HepG2 (cell line): ENCODE measurements around the gene CCDC93. TPM values are rescaled to one million over a fixed set of nuclear protein-coding genes. Genes with fewer than 3 reads are reported as not detected.

ENCODE experiments used
- ATAC-seq: fragments of 200-7000 bp; cut with Tn5 transposase; 3 replicates; pipeline ENCODE4 v1.9.1; 2020; ENCODE audit warnings: mild to moderate bottlenecking, moderate library complexity
- BruUV-seq: library from RNA; stranded (reverse); fragments of 400-500 nt; replicated peaks from 2 replicates; lab custom pipeline; 2021; lab: Mats Ljungman, UMichigan
- CTCF ChIA-PET: fragments of 300-600 bp; formaldehyde crosslinking; extraction: SDS; loops from one replicate; lab custom pipeline; 2021; ENCODE audit warnings: low total read pairs, inconsistent platforms, low intra/inter-chr PET ratio; lab: Yijun Ruan, JAX
- POLR2A ChIA-PET: fragments of 350-600 bp; sonication (Branson Sonifier 250); formaldehyde crosslinking; loops from one replicate; lab custom pipeline; 2020; ENCODE audit warnings: antibody characterized with exemption, inconsistent platforms; lab: Yijun Ruan, JAX
- DNase-seq: peaks from one replicate; pipeline ENCODE4 v3.0.0-alpha.2; 2015; ENCODE audit warnings: low spot score
- FAIRE-seq: peaks from 3 replicates; lab custom pipeline; 2011; peaks lifted over from hg19 to GRCh38; lab: Jason Lieb, UNC
- H2AFZ ChIP-seq: one replicate; pipeline ENCODE4 v1.6.1; 2011; ENCODE audit warnings: low read length, inconsistent platforms
- H3K27ac ChIP-seq: fragments of 300-600 bp; 3 replicates; pipeline ENCODE4 v1.8.0; 2011; ENCODE audit warnings: mixed run types, mild to moderate bottlenecking, mixed read lengths, low read length, inconsistent platforms; ENCODE audit not compliant: insufficient read depth; ENCODE audit errors: extremely low read length
- H3K27me3 ChIP-seq, 2 experiments: fragments of 200-600 bp in 1 of 2; 2 replicates in 1 of 2; 3 replicates in 1 of 2; pipeline versions ENCODE4 v1.6.0 to v1.8.0; 2011; ENCODE audit warnings: low read length in 2 of 2, mild to moderate bottlenecking in 2 of 2, moderate library complexity in 2 of 2, inconsistent platforms in 1 of 2; ENCODE audit not compliant: insufficient read depth in 2 of 2, control insufficient read depth in 1 of 2
- H3K36me3 ChIP-seq, 2 experiments: fragments of 200-600 bp in 1 of 2; replicated peaks in 1 of 2; 2 replicates in 1 of 2; 3 replicates in 1 of 2; pipeline versions ENCODE4 v1.5.1 to v1.8.0; 2011; ENCODE audit warnings: low read length in 2 of 2, inconsistent platforms in 1 of 2; ENCODE audit not compliant: insufficient read depth in 2 of 2, control insufficient read depth in 1 of 2
- H3K4me1 ChIP-seq: 2 replicates; pipeline ENCODE4 v1.5.1; 2012; ENCODE audit warnings: low read length, inconsistent platforms; ENCODE audit not compliant: insufficient read depth
- H3K4me2 ChIP-seq: 2 replicates; pipeline ENCODE4 v1.6.0; 2011; ENCODE audit warnings: low read depth, low read length, inconsistent platforms
- H3K4me3 ChIP-seq, 3 experiments: fragments of 200-600 bp in 1 of 3; sonication (generic), shearing (Covaris generic) in 1 of 3; replicated peaks in 1 of 3; 2 replicates each; pipeline ENCODE4 v1.5.1; 2011 to 2016; ENCODE audit warnings: low read length in 3 of 3, inconsistent platforms in 2 of 3, low read depth in 2 of 3, mild to moderate bottlenecking in 2 of 3, control low read depth in 1 of 3, mixed read lengths in 1 of 3; ENCODE audit not compliant: insufficient read depth in 1 of 3
- H3K79me2 ChIP-seq: one replicate; pipeline ENCODE4 v1.6.1; 2011; ENCODE audit warnings: low read length, inconsistent platforms; ENCODE audit not compliant: insufficient read depth
- H3K9ac ChIP-seq: 2 replicates; pipeline ENCODE4 v1.6.0; 2011; ENCODE audit warnings: mild to moderate bottlenecking, low read depth, low read length, inconsistent platforms; ENCODE audit not compliant: insufficient read depth
- H3K9me3 ChIP-seq: 2 replicates; pipeline ENCODE4 v1.5.1; 2012; ENCODE audit warnings: mild to moderate bottlenecking, low read length
- H4K20me1 ChIP-seq: 2 replicates; pipeline ENCODE4 v1.6.0; 2011; ENCODE audit warnings: inconsistent platforms, mild to moderate bottlenecking, low read length, moderate library complexity; ENCODE audit not compliant: insufficient read depth
- ADNP ChIP-seq: sonication (generic); formaldehyde crosslinking; IDR thresholded peaks from 2 replicates; pipeline ENCODE4 v1.4.0; 2020; ENCODE audit warnings: missing genetic modification reagents
- FOXK1 ChIP-seq: sonication (generic); formaldehyde crosslinking; IDR thresholded peaks from 2 replicates; pipeline ENCODE4 v1.4.0; 2020; ENCODE audit warnings: low read depth, missing genetic modification reagents, borderline replicate concordance
- KLF13 ChIP-seq: sonication (generic); formaldehyde crosslinking; IDR thresholded peaks from 2 replicates; pipeline ENCODE4 v1.4.0; 2020; ENCODE audit warnings: mild to moderate bottlenecking, missing genetic modification reagents
- MXD4 ChIP-seq: IDR thresholded peaks from 2 replicates; pipeline ENCODE4 v1.6.1; 2016; ENCODE audit warnings: mild to moderate bottlenecking, missing biosample characterization, missing genetic modification reagents
- SCMH1 ChIP-seq: sonication (generic); formaldehyde crosslinking; IDR thresholded peaks from 2 replicates; pipeline ENCODE4 v1.9.0; 2021; ENCODE audit warnings: missing genetic modification reagents, mild to moderate bottlenecking, borderline replicate concordance
- SIX1 ChIP-seq: sonication (generic); formaldehyde crosslinking; IDR thresholded peaks from 2 replicates; pipeline ENCODE4 v1.4.0; 2020; ENCODE audit warnings: missing genetic modification reagents, borderline replicate concordance
- TCF7L2 ChIP-seq: IDR thresholded peaks from 2 replicates; pipeline ENCODE4 v1.6.1; 2011; ENCODE audit warnings: mild to moderate bottlenecking, low read depth, low read length, moderate library complexity
- TSC22D2 ChIP-seq: sonication (generic); formaldehyde crosslinking; IDR thresholded peaks from 2 replicates; pipeline ENCODE4 v1.5.1; 2020; ENCODE audit warnings: missing genetic modification reagents, mild to moderate bottlenecking, borderline replicate concordance
- ZFAT ChIP-seq: sonication (generic); formaldehyde crosslinking; conservative IDR thresholded peaks from 2 replicates; pipeline ENCODE4 v1.8.1; 2023; ENCODE audit warnings: missing genetic modification reagents, inconsistent platforms
- ZNF570 ChIP-seq: sonication (generic); formaldehyde crosslinking; IDR thresholded peaks from 2 replicates; pipeline ENCODE4 v1.4.0; 2020; ENCODE audit warnings: mild to moderate bottlenecking, missing genetic modification reagents, borderline replicate concordance
- ZNF691 ChIP-seq: sonication (generic); formaldehyde crosslinking; IDR thresholded peaks from 2 replicates; pipeline ENCODE4 v1.4.0; 2020; ENCODE audit warnings: missing genetic modification reagents, low read depth, mild to moderate bottlenecking, borderline replicate concordance
- ZNF776 ChIP-seq: sonication (generic); formaldehyde crosslinking; IDR thresholded peaks from 2 replicates; pipeline ENCODE4 v1.4.0; 2020; ENCODE audit warnings: mild to moderate bottlenecking, missing genetic modification reagents
- in situ Hi-C: cut with HindIII; loops from 2 replicates; pipeline ENCODE4 v1.10.0; 2017; ENCODE audit warnings: low pct_unique_long_range_greater_than_20kb; ENCODE audit not compliant: extremely low pct_ligation_motif_present
- intact Hi-C: fragments of 100-400 bp; cut with micrococcal nuclease; formaldehyde crosslinking; loops from one replicate; pipeline ENCODE4 v1.10.0; 2022; ENCODE audit not compliant: unreplicated experiment
- polyA plus RNA-seq, 8 experiments: library from polyadenylated mRNA; depleted of rRNA in 3 of 8; stranded (reverse) in 7 of 8; unstranded in 1 of 8; fragments of >200 nt; fragmentation: Illumina TruSeq in 4 of 8; extraction: Trizol in 4 of 8; gene quantifications; 2 replicates each; pipeline versions ENCODE4 v1.2.1 to v1.2.3, GENCODE V29; 2011 to 2016; ENCODE audit warnings: low read depth in 4 of 8, missing spikeins in 1 of 8, mixed read lengths in 1 of 8; ENCODE audit not compliant: insufficient read depth in 1 of 8
- total RNA-seq, 5 experiments: library from RNA; depleted of rRNA; stranded (reverse); fragments of >200 nt; fragmentation: Illumina TruSeq; extraction: Trizol; gene quantifications; 2 replicates each; pipeline ENCODE4 v1.2.3, GENCODE V29; 2016; ENCODE audit warnings: low read depth in 1 of 5
- TF ChIP-seq, protein P1 (sequence below): sonication (generic); IDR thresholded peaks from 2 replicates; pipeline ENCODE4 v1.6.1; 2016; ENCODE audit warnings: low read depth, borderline replicate concordance
- TF ChIP-seq, protein P2 (sequence below): sonication (generic); formaldehyde crosslinking; IDR thresholded peaks from 2 replicates; pipeline ENCODE4 v1.4.0; 2020; ENCODE audit warnings: low read depth, missing genetic modification reagents
- TF ChIP-seq, protein P3 (sequence below): sonication (generic); formaldehyde crosslinking; IDR thresholded peaks from 2 replicates; pipeline ENCODE4 v1.4.0; 2020; ENCODE audit warnings: missing genetic modification reagents

Gene CCDC93
- total and polyA plus RNA-seq, 2 of the 13 experiments (the other 11 are each of a cell fraction or from before 2014, with no cell fraction given), result 37.2 to 53.2 TPM

DNA sequence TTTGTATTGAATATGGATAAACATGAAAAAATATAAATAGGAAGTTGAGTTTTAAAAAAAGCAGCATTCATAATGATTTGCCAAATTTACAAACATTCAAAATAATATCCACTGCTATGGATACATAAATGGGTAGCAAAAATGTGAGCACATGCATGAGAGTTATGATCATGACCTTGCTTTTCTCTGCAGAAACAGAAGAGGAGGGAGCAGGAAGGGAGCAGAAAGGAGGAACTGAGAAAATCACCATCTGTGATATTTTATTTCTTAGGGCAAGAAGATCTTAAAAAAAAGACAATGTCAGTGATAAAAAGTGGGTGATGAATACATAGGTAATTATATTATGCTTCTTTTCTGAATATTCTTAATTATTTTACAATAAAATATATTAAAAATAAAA lies 17.7 kb upstream of the CCDC93 start:
- POLR2A ChIA-PET, result no interaction called here
- CTCF ChIA-PET, result interaction anchor here (1.2 kb wide), 1 partner anchor 238 kb away, joined by 3 read pairs; no protein-coding TSS in a partner anchor
- no peak for ATAC-seq
- Histone ChIP-seq H3K4me1 (no peaks in the 10 kb centered on the region), H3K36me3 (no peaks in the 10 kb centered on the region), H3K79me2 (no peaks in the 10 kb centered on the region), H3K4me2 (no peak overlapping the region), H3K27ac (no peak overlapping the region), H3K27me3 (peaks cover 0 to 34% of the 10 kb centered on the region in 2 experiments; a peak in 3 of 5 replicates), H4K20me1 (no peaks in the 10 kb centered on the region), H3K4me3 (no peak overlapping the region), H3K9ac (no peak overlapping the region), H2AFZ (no peak overlapping the region), H3K9me3 (no peaks in the 10 kb centered on the region)
- FAIRE-seq, result no peak
- intact Hi-C loops (loop anchor here (5.0 kb wide), 2 partner anchors 236 to 836 kb away; no protein-coding TSS in a partner anchor), in situ Hi-C loops (no loop called here)
- BruUV-seq, result no TSS peak
- DNase-seq, result no peak
- TF ChIP-seq TCF7L2 (no peak), SIX1 (CRISPR knock-in tag) (no peak), ZNF691 (CRISPR knock-in tag) (no peak), ZNF776 (CRISPR knock-in tag) (no peak), KLF13 (CRISPR knock-in tag) (no peak), ZNF570 (CRISPR knock-in tag) (no peak), MXD4 (CRISPR knock-in tag) (no peak), TSC22D2 (CRISPR knock-in tag) (no peak), ADNP (CRISPR knock-in tag) (no peak), FOXK1 (CRISPR knock-in tag) (no peak), ZFAT (CRISPR knock-in tag) (no peak), SCMH1 (no peak)
- TF ChIP-seq, protein P1, sequence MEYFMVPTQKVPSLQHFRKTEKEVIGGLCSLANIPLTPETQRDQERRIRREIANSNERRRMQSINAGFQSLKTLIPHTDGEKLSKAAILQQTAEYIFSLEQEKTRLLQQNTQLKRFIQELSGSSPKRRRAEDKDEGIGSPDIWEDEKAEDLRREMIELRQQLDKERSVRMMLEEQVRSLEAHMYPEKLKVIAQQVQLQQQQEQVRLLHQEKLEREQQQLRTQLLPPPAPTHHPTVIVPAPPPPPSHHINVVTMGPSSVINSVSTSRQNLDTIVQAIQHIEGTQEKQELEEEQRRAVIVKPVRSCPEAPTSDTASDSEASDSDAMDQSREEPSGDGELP, result no peak
- TF ChIP-seq, protein P2, sequence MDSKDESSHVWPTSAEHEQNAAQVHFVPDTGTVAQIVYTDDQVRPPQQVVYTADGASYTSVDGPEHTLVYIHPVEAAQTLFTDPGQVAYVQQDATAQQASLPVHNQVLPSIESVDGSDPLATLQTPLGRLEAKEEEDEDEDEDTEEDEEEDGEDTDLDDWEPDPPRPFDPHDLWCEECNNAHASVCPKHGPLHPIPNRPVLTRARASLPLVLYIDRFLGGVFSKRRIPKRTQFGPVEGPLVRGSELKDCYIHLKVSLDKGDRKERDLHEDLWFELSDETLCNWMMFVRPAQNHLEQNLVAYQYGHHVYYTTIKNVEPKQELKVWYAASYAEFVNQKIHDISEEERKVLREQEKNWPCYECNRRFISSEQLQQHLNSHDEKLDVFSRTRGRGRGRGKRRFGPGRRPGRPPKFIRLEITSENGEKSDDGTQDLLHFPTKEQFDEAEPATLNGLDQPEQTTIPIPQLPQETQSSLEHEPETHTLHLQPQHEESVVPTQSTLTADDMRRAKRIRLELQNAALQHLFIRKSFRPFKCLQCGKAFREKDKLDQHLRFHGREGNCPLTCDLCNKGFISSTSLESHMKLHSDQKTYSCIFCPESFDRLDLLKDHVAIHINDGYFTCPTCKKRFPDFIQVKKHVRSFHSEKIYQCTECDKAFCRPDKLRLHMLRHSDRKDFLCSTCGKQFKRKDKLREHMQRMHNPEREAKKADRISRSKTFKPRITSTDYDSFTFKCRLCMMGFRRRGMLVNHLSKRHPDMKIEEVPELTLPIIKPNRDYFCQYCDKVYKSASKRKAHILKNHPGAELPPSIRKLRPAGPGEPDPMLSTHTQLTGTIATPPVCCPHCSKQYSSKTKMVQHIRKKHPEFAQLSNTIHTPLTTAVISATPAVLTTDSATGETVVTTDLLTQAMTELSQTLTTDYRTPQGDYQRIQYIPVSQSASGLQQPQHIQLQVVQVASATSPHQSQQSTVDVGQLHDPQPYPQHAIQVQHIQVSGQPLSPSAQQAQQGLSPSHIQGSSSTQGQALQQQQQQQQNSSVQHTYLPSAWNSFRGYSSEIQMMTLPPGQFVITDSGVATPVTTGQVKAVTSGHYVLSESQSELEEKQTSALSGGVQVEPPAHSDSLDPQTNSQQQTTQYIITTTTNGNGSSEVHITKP, result no peak
- TF ChIP-seq, protein P3, sequence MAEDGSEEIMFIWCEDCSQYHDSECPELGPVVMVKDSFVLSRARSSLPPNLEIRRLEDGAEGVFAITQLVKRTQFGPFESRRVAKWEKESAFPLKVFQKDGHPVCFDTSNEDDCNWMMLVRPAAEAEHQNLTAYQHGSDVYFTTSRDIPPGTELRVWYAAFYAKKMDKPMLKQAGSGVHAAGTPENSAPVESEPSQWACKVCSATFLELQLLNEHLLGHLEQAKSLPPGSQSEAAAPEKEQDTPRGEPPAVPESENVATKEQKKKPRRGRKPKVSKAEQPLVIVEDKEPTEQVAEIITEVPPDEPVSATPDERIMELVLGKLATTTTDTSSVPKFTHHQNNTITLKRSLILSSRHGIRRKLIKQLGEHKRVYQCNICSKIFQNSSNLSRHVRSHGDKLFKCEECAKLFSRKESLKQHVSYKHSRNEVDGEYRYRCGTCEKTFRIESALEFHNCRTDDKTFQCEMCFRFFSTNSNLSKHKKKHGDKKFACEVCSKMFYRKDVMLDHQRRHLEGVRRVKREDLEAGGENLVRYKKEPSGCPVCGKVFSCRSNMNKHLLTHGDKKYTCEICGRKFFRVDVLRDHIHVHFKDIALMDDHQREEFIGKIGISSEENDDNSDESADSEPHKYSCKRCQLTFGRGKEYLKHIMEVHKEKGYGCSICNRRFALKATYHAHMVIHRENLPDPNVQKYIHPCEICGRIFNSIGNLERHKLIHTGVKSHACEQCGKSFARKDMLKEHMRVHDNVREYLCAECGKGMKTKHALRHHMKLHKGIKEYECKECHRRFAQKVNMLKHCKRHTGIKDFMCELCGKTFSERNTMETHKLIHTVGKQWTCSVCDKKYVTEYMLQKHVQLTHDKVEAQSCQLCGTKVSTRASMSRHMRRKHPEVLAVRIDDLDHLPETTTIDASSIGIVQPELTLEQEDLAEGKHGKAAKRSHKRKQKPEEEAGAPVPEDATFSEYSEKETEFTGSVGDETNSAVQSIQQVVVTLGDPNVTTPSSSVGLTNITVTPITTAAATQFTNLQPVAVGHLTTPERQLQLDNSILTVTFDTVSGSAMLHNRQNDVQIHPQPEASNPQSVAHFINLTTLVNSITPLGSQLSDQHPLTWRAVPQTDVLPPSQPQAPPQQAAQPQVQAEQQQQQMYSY, result no peak
